GM18517 (cell line): ENCODE results near the gene NTRK3.
A peak's percentile ranks its signal among the peaks of the same experiment; 100 is the strongest.

Experiments
- ATAC-seq: cut with Tn5 transposase; IDR thresholded peaks from one replicate; pipeline ENCODE4 v1.9.1; 2021; ENCODE audit warnings: mild to moderate bottlenecking, moderate library complexity; ENCODE audit not compliant: unreplicated experiment

Gene NTRK3

DNA sequence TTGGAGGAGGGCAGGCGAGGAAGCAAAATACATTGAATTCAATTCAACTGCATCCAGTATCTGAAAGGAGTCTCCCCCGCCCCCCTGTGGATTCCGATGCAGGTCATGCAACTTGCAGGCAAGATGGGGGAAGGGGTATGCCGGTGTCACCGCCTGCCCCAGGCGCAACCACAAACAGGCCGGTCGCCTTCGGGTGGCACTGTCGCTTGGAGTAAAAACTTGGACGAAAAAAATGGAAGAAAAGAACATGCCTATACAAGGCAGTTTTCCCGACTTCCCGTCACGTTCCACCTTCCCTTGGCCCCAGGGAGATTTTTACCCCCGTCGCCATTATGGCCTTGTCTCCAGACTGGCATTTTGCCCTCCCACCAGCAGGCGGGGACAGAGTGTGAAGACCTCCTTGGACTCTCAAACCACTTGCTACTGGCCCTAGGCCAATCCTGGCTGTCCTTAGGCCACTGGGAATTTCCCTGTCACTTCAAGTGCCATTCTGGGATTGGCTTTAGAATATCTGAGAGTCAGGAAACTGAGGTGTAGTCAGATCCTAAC lies 1.6 kb upstream of the NTRK3 start:
- no peak for ATAC-seq

DNA sequence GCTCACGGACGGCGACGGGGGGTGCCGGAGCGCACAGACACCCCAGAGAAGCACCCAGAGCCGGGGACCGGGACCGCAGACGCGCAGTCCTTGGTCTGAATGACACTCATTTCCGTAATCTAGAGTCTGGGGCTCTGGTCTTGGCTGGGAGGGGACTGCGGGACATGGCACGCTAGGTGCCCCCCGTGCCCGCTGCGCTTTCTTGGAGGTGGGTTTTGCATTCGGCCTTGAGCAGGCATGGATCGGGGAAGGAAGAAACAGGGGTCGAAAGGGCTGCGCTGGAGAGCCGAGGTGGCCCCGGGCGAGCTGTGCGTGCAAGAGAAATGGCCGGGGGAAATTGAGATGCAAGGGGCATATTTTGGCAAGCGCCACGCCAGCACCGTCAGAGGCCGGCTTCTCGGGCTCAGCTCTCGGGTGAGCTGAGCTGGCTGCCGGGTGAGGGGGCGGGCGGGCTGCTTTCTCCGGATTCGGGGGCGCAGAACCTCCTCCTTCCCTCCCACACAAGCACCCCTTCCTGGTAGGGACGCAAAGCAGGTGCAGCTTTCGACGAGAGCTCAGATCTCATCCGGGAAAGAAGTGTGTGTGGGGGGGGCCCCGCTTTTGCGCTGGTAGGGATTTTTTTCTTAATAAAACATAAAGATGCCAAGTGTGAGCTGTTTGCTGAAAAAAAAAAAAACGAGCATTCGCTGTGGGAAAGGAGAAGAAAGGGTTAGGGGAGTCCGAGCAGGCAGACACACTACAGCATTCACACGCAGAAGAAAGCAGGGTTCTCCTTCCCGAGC lies 963 bp upstream of the NTRK3 start:
- ATAC-seq, result no peak

- no peak for ATAC-seq
Observed at GRCh38 chr15:88255484-88256278, 858 bp downstream of the NTRK3 start.

DNA sequence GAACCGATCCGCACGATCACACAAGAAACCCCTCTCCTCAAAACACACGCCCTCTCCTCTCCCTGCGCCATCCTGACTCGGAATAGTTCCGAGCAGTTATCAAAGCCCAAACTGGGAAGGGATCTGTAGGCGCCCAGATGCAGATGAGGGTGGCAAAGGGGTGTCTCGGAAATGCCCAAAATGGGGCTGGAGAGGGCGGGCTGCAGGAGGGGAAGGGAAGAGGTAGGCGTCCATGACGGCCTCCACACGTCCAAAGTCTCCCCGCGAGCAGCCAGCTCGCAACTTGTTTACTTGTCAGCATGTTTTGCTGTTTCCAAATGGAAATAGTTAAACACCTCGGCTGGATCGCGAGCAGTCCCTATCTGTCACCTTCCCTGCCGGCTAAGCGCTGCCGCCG lies 1.5 kb downstream of the NTRK3 start:
- ATAC-seq, result no peak

GRCh38 chr15:88252441-88252840 lies 4.1 kb downstream of the NTRK3 start:
- ATAC-seq, result no peak

DNA sequence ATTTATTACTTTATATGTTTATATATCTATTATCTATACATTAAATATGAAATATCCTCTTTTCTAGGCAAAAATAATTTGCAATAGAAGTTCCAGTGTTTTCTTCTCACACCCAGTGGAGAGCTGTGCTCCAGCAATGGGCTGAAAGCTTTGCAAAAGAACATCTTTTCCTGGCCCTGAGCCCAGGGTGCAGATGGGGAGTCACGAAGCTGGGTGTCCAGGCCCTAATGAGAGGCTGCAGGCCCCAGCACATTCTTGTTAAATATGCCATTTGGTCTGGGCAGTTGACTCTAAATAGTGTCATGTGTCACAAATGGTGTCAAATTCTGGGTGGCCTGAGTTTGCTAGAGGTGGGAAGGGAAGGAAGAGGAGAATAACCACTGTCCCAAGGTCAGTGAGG lies 5.7 kb downstream of the NTRK3 start:
- no peak for ATAC-seq

DNA sequence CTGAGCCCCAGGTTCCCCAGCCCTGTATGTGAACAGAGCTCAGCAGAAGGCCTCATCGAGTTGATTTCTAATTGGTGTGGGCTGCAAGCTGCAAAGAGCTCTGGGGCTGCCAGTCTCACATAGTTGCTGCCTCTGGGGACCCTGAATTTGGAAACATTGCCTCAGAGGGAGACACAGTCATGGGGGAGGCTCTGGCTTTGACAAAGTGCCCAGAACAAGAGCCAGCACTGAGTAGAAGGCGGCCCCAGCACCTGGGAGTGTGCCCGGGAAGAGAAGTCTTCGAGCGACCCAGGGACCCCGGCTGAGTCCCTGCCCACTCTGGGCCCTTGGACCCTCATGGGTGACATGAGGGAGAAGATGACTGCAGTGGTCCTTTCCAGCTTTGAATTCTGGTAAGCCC lies 7.3 kb downstream of the NTRK3 start:
- ATAC-seq, result no peak

DNA sequence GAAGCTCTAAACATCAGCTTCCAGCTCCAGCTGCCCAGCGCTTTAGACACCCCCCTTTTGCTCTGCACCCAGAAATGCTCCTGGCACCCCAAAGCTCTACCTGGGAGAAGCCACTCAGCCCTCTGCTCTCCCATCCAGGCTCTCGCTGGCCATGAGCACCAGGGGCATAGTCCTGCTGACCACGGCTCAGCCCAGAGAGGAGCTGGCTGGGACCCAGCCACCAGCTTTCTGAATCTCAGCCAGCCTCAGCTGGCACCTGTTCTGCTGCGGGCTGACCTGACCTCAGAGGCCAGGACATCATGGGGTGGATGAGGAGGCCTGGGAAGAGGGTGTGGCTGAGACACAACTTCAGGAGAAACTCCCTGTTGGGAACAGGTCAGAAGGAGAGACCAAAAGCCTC lies 8.6 kb downstream of the NTRK3 start:
- ATAC-seq, result no peak

- peak; percentile 75 for ATAC-seq
Observed at GRCh38 chr15:88246666-88247446, 9.7 kb downstream of the NTRK3 start.

- no peak for ATAC-seq
Observed at GRCh38 chr15:88246081-88246480, 10.5 kb downstream of the NTRK3 start.

GRCh38 chr15:88243895-88244787 lies 12.4 kb downstream of the NTRK3 start:
- ATAC-seq, result no peak

DNA sequence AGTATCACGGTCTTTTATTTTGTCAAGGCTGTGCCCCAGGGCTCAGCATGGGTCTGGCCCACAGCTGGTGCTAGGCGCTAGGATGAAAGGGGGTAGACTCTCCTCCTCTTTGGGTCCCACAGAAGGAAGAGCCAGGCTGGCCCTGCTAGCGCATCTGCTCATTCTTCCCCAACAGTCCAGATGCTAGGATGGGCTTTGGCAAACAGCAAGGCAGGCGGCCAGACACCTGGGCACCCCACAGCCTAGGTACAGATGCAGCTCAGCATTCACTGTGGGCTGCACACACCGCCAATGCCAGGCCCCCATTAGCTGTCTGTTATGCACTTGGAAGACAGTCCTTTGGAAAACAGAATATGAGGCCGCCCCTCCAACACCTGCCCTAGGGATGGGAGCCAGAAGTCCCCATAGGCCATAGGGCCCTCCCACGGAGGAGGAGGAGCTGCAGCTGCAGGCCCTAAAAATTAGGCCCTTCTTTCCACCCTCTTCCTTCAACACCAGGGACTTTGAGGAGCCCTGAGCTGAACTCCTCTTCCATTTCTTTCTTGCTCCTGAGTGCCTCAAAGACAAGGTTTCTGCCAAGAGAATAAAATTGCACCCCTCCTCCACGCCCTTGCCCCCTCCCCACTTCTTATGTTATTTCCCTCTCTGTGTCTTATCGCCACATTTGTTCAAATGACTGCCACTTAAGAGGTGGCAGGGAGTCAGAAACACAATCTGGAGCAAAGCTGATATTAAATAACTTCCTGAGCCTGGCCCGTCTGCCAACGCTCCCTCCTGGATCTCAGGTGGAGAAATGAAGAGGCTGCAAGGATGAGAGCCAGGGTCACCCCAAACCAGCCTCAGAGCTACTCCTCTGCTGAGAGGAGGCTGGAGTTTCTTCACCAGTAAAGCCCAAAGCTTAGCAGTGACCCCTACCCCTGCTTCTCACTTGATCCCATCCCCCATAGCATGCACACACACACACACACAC lies 13.7 kb downstream of the NTRK3 start:
- ATAC-seq, result no peak

GRCh38 chr15:88241461-88241860 lies 15.1 kb downstream of the NTRK3 start:
- no peak for ATAC-seq

DNA sequence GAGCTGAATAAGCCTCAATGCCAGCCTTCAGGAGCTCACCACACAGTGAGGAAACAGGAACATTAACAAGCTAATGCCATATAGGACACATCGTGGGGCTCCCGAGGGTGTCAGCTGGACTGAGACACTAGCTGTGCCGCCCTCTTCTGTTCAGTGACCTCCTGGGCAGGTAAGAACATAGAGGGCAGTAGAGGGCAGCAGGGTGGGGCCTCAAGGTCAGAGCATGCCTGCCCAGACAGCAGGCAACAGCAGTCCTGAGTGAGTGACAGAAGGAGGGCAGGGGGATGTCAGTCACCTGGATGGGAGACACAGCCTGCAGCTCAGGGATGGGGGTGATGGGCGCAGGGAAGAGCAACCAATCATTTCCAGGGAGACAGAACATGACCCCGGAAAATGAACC lies 15.5 kb downstream of the NTRK3 start:
- no peak for ATAC-seq

GRCh38 chr15:88239594-88239993 lies 16.9 kb downstream of the NTRK3 start:
- ATAC-seq, result no peak

- no peak for ATAC-seq
Observed at GRCh38 chr15:88238618-88239430, 17.7 kb downstream of the NTRK3 start.

DNA sequence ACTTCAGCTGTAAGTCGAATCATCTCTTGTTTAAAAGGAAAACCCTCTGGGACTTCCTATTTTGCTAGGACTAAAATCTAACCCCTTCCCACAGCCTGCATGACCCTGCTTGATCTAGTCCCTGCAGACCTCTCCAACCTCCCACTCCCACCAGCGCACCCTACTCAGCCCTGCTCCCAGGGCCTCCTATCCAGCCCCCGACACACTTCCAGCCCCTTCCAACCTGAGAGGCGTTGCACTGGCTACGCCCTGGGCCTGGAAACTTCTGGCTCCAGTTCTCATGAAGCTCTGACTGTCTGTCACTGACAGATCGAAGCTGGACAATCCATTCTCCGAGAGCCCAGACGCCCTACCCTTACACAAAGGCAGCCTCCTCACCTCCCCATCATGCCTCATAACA lies 21.8 kb downstream of the NTRK3 start:
- ATAC-seq, result no peak

- no peak for ATAC-seq
Observed at GRCh38 chr15:88233921-88234320, 22.6 kb downstream of the NTRK3 start.
